LNCAP (cell line): ENCODE measurements around the gene ZSCAN9.

Source experiments
- CTCF ChIP-seq: fragments of 450-650 bp; IDR thresholded peaks from 2 replicates; pipeline ENCODE4 v1.5.1; 2017; ENCODE audit warnings: mild to moderate bottlenecking

The ZSCAN9 gene

GRCh38 chr6:28232785-28233184 lies 7.7 kb downstream of the ZSCAN9 start:
- no peak for TF ChIP-seq CTCF

GRCh38 chr6:28235912-28236452 lies 10.9 kb downstream of the ZSCAN9 start:
- TF ChIP-seq CTCF: no peak

- TF ChIP-seq CTCF: no peak
These were observed 14.6 kb downstream of the ZSCAN9 start for GRCh38 chr6:28239636-28240035.

GRCh38 chr6:28240471-28240870 lies 15.4 kb downstream of the ZSCAN9 start:
- TF ChIP-seq CTCF: no peak

- TF ChIP-seq CTCF: no peak
These were observed 18.9 kb downstream of the ZSCAN9 start for GRCh38 chr6:28243946-28244345.

GRCh38 chr6:28245206-28245941 lies 20.3 kb downstream of the ZSCAN9 start:
- no peak for TF ChIP-seq CTCF

GRCh38 chr6:28248916-28249315 lies 23.8 kb downstream of the ZSCAN9 start:
- no peak for TF ChIP-seq CTCF
